ENCODE measurements around the gene ZC3HAV1. TPM values are rescaled to one million over a fixed set of nuclear protein-coding genes. Genes with fewer than 3 reads are reported as not detected.

ZC3HAV1 gene
- total and polyA plus RNA-seq, 9 of the 15 experiments (the other 6 are each of a cell fraction or from before 2014, with no cell fraction given) = 11.9 to 40.5 (median 23.9) TPM

DNA sequence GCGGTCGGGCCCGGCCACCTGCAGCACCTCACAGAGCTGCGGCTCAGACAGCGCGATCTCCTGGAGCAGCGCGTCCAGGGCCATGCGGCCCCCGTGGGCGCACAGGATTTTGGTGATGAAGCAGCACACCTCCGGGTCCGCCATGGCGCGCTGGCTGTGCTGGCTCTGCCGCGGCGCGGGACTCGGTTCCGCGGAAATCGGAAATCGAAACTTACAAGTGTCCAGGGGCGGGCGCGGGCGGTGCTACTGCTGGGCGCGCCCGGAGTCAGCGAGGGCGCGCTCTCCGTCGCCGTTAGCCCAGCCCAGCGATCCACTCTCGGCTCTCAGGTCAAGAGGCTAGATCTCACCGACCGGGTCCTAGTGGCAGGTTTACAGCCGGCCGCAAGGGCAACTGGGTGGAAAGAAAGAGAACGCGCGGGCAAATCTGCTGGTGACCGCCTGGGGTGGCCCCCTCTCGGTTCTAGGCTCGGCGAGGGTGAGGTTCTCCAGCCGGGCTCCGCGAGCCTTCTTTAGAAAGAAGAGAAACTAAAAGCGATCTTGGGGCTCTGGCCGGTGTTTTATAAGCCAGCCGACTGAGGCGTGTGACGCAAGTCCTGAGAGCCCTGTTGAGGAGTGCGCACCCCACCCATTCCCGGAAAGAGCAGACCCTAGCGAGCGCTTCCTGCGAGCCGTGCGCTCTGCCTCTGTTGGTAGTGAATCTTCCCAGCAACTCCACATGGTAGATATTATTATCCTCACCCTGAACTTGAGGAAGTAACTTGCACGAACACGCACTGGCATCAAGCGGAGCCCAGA lies at the start of gene ZC3HAV1 (continued):
- TF ChIP-seq, protein P1, sequence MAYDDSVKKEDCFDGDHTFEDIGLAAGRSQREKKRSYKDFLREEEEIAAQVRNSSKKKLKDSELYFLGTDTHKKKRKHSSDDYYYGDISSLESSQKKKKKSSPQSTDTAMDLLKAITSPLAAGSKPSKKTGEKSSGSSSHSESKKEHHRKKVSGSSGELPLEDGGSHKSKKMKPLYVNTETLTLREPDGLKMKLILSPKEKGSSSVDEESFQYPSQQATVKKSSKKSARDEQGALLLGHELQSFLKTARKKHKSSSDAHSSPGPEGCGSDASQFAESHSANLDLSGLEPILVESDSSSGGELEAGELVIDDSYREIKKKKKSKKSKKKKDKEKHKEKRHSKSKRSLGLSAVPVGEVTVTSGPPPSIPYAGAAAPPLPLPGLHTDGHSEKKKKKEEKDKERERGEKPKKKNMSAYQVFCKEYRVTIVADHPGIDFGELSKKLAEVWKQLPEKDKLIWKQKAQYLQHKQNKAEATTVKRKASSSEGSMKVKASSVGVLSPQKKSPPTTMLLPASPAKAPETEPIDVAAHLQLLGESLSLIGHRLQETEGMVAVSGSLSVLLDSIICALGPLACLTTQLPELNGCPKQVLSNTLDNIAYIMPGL (CRISPR knock-in tag; IDR thresholded peaks at IDR 0.05) = peak; percentile 89
- TF ChIP-seq, protein P2, sequence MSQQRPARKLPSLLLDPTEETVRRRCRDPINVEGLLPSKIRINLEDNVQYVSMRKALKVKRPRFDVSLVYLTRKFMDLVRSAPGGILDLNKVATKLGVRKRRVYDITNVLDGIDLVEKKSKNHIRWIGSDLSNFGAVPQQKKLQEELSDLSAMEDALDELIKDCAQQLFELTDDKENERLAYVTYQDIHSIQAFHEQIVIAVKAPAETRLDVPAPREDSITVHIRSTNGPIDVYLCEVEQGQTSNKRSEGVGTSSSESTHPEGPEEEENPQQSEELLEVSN (IDR thresholded peaks at IDR 0.05; ENCODE audit: borderline replicate concordance in 1 of 2, extremely low read depth in 1 of 2, insufficient read depth in 1 of 2, insufficient read length in 1 of 2, low read depth in 1 of 2, low read length in 1 of 2, poor library complexity in 1 of 2, severe bottlenecking in 1 of 2) = peak; percentile 67 to 86
- TF ChIP-seq KHSRP (IDR thresholded peaks at IDR 0.05) (no peak), FOXA3 (CRISPR knock-in tag; conservative IDR thresholded peaks at IDR 0.05 in 1 of 2, IDR thresholded peaks at IDR 0.05 in 1 of 2) (peak; percentile 9 to 90; a peak in 1 of 4 replicates), TAF7 (tag; IDR thresholded peaks at IDR 0.05) (peak; percentile 41; the same call in 1 of the 2 replicates), RB1 (IDR thresholded peaks at IDR 0.05; ENCODE audit: low read depth) (peak; percentile 69; the same call in 1 of the 2 replicates), ZNF224 (CRISPR knock-in tag; IDR thresholded peaks at IDR 0.05) (no peak; the same call in 1 of the 2 replicates), NR2C2 (CRISPR knock-in tag; IDR thresholded peaks at IDR 0.05) (no peak; the same call in 1 of the 2 replicates), NR2C2 (tag; IDR thresholded peaks at IDR 0.05) (peak; percentile 83), ATF1 (CRISPR knock-in tag; IDR thresholded peaks at IDR 0.05) (no peak), ATF1 (tag; IDR thresholded peaks at IDR 0.05) (peak; percentile 88), ZNF561 (CRISPR knock-in tag; conservative IDR thresholded peaks at IDR 0.05) (no peak), NR2F6 (CRISPR knock-in tag; IDR thresholded peaks at IDR 0.05) (peak; percentile 72; the same call in 1 of the 2 replicates), SMARCB1 (IDR thresholded peaks at IDR 0.05; ENCODE audit: insufficient read length, low read depth) (no peak), FIP1L1 (IDR thresholded peaks at IDR 0.05; ENCODE audit: low read depth, low read length, poor library complexity, severe bottlenecking) (peak; percentile 72), SIN3A (IDR thresholded peaks at IDR 0.05; ENCODE audit: borderline replicate concordance in 2 of 2, control insufficient read depth in 1 of 2, low read depth in 2 of 2, low read length in 2 of 2) (peak; percentile 87; a peak in 3 of 4 replicates), EGR1 (conservative IDR thresholded peaks at IDR 0.05) (peak; percentile 61), ATF7 (IDR thresholded peaks at IDR 0.05) (peak; percentile 87), RBM14 (IDR thresholded peaks at IDR 0.05; ENCODE audit: borderline replicate concordance, insufficient read depth, low read depth, low read length) (0 out of 2 replicates have a peak, but pooled peaks have one; percentile 64), ZNF121 (CRISPR knock-in tag; conservative IDR thresholded peaks at IDR 0.05) (no peak), CREM (IDR thresholded peaks at IDR 0.05; ENCODE audit: low read depth) (peak; percentile 85), ELF4 (CRISPR knock-in tag; IDR thresholded peaks at IDR 0.05) (peak; percentile 64; the same call in 1 of the 2 replicates)

All from K562 (cell line).